ENCODE results near the gene GREB1L. TPM values are rescaled to one million over a fixed set of nuclear protein-coding genes. Genes with fewer than 3 reads are reported as not detected.

Gene GREB1L
- total and polyA plus RNA-seq, 9 of the 15 experiments (the other 6 are each of a cell fraction or from before 2014, with no cell fraction given): 0.03 TPM; not detected in 8

GRCh38 chr18:21327101-21327500 lies 85.1 kb downstream of the GREB1L start (continued):
- TF ChIP-seq, protein P1, sequence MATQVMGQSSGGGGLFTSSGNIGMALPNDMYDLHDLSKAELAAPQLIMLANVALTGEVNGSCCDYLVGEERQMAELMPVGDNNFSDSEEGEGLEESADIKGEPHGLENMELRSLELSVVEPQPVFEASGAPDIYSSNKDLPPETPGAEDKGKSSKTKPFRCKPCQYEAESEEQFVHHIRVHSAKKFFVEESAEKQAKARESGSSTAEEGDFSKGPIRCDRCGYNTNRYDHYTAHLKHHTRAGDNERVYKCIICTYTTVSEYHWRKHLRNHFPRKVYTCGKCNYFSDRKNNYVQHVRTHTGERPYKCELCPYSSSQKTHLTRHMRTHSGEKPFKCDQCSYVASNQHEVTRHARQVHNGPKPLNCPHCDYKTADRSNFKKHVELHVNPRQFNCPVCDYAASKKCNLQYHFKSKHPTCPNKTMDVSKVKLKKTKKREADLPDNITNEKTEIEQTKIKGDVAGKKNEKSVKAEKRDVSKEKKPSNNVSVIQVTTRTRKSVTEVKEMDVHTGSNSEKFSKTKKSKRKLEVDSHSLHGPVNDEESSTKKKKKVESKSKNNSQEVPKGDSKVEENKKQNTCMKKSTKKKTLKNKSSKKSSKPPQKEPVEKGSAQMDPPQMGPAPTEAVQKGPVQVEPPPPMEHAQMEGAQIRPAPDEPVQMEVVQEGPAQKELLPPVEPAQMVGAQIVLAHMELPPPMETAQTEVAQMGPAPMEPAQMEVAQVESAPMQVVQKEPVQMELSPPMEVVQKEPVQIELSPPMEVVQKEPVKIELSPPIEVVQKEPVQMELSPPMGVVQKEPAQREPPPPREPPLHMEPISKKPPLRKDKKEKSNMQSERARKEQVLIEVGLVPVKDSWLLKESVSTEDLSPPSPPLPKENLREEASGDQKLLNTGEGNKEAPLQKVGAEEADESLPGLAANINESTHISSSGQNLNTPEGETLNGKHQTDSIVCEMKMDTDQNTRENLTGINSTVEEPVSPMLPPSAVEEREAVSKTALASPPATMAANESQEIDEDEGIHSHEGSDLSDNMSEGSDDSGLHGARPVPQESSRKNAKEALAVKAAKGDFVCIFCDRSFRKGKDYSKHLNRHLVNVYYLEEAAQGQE (IDR thresholded peaks at IDR 0.05; ENCODE audit: borderline replicate concordance): no peak
- TF ChIP-seq, protein P1 (CRISPR knock-in tag; IDR thresholded peaks at IDR 0.05; ENCODE audit: low read depth): no peak
- no peak for TF ChIP-seq FOXJ3 (CRISPR knock-in tag; IDR thresholded peaks at IDR 0.05)
